GM21447 (cell line): Measurements from ENCODE around the gene PARP3.
"Not testable (repeated sequence)": the region's sequence is repeated elsewhere in the genome, so short reads cannot be mapped to it uniquely, and the experiment has no call there.

Experiments
- ATAC-seq: cut with Tn5 transposase; IDR thresholded peaks from one replicate; pipeline ENCODE4 v1.9.1; 2021; ENCODE audit not compliant: unreplicated experiment

The PARP3 gene

GRCh38 chr3:51941798-51942602 is at the start of gene PARP3, which contains the start of gene RRP9:
PARP3 (plus strand) TSS chr3:51942363; CDS start chr3:51943356, 993 bp downstream.
RRP9 (minus strand) TSS chr3:51941904; CDS start chr3:51941867, 37 bp downstream.
- ATAC-seq = peak; percentile 87

GRCh38 chr3:51894391-51894790 is 47.8 kb upstream of the PARP3 start:
- ATAC-seq = no peak

- no peak for ATAC-seq
Observed at GRCh38 chr3:51894939-51895338, 47.2 kb upstream of the PARP3 start.

DNA sequence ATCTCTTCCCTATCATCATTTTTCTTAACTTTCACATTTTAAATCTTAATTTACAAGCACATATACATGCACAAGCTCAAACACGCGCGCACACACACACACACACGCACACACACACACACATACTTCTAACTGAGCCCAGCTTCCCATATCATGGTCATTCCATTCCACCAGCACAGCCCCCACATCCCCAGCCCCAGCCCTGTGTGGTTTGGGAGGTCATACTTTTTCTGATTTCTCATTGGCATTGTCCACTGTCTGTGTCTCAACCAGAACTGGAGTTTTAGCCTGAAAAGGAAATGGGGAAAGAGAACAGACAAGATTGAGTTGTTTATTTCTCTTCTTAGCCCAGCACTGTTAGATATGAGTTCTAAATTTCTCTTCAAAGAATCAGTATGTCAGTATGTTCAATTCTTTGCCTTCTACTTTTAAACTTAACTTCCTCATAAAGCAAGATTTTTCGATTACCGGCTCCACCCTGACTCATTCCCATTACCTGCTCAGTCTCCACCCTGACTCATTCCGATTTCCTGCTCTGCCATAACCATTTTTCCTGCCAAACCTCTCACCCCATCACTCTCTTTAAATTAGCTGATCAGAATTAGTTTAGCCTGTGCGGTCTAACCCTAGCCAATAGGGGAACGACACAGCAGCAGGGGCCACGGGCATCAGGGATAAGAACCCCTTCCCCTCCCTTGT is 45.4 kb upstream of the PARP3 start:
- no peak for ATAC-seq

GRCh38 chr3:51897391-51897790 is 44.8 kb upstream of the PARP3 start:
- no peak for ATAC-seq

DNA sequence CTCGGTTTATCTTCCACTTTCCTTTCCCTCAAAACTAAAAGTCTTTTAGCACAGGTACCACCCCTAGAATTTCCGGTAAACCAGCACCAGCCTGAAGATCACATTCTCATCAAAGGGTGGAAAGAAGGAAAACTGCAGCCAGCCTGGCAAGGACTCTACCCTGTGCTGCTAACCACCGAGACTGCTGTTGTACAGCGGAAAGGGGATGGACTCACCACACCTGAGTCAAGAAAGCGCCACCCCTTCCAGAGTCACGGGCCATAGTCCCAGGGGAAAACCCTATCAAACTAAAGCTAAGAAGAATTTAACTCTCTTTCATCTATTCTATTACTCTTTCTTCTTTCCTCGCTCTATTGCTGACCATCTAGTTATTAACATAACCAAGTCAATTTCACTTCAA is 42.1 kb upstream of the PARP3 start:
- ATAC-seq = not testable (repeated sequence)

DNA sequence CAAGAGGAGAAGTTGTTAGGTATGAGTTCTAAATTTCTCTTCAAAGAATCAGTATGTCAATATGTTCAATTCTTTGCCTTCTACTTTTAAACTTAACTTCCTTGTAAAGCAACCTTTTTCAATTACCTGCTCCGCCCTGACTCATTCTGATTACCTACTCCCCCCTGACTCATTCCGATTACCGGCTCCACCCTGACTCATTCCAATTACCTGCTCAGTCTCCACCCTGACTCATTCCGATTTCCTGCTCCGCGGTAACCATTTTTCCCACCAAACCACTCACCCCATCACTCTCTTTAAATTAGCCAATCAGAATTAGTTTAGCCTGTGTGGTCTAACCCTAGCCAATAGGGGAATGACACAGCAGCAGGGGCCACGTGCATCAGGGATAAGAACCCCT is 39.8 kb upstream of the PARP3 start:
- ATAC-seq = not testable (repeated sequence)

- ATAC-seq = no peak
Observed at GRCh38 chr3:51904034-51904823, 37.9 kb upstream of the PARP3 start.

DNA sequence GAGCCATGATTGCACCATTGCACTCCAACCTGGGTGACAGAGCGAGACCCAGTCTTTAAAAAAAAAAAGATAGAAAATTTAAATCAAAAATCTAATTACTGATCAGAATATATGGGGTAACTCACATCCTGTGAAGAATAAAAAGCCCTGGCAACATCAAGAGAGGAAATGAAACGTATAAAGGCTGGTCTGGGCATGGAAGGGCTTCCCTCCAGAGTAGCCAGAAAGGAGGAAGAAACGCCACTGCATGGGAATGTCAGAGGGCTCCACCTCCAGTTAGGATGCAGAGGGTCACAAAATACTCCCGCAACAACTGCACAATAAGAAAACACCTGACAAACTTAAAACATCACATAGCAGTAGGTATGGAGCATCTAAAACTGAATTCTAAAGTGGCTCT is 34.1 kb upstream of the PARP3 start:
- ATAC-seq = no peak

GRCh38 chr3:51916418-51916817 is 25.7 kb upstream of the PARP3 start:
- no peak for ATAC-seq

DNA sequence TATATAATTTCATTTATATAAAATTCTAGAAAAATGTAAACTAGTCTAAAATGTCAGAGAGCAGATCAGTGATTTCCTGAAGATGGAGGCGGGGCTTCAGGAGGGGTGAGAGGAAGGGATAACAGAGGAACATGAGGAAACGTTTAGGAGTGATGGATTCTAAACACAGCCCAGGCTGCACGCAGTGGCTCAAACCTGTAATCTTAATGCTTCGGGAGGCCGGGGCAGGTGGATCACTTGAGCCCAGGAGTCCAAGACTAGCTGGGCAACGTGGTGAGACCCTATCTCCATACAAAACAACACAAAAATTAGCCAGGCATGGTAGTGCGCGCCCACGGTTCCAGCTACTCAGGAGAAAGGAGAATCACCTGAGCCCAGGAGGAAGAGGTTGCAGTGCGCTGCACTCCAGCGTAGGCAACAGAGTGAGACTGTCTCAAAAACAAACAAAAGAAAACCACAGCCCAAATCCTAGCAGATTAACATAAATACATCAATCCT is 21.0 kb upstream of the PARP3 start:
- no peak for ATAC-seq

DNA sequence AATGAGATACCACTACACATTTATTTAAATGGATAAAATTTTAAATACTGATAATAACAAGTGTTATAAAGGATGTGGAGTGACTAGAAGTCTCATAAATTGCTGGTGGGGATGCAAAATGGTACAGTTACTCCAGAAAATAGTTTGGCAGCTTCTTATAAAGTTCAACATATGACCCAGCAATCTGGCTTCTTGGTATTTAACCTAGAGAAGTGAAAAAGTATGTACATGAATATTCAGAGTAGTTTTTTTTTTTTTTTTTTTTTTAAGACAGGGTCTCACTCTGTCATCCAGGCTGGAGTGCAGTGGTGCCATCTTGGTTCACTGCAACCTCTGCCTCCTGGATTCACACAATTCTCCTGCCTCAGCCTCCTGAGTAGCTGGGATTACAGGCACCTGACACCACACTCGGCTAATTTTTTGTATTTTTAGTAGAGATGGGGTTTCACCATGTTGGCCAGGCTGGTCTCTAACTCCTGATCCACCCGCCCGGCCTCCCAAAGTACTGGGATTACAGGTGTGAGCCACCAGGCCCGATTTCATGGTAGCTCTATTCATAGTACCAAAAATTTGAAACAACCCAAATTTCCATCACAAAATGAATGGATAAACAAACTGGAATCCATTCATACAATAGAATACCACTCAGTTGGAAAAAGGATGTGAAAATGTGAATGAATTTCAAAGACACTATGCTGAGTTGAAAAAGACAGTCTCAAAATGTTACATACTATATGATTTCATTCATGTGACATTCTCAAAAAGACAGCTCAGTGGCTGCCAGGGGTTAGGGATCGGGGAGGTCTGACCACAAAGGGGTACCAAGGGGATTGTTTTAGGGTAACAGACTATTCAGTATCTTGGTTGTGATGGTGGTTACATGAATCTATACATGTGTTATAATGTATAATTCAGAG is 14.8 kb upstream of the PARP3 start:
- no peak for ATAC-seq

- ATAC-seq = no peak
Observed at GRCh38 chr3:51928438-51928837, 13.7 kb upstream of the PARP3 start.

- ATAC-seq = not testable (repeated sequence)
Observed at GRCh38 chr3:51928981-51929380, 13.2 kb upstream of the PARP3 start.

- ATAC-seq = no peak
Observed at GRCh38 chr3:51929420-51930003, 12.7 kb upstream of the PARP3 start.

DNA sequence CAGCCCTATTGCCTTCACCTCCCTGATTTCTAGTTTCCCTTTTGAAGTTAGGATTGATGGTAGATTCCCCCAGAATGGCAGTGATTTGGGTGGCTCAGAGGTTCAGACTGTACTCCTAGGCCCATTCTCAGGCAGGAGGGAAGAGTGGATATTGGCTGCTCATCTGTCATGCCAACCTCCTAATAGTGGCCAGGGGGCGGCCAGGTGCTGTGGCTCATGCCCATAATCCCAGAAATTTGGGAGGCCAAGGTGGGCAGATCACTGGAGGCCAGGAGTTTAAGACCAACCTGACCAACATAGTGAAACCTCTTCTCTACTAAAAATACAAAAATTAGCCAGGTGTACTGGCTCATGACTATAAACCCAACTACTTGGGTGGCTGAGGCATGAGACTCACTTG is 11.7 kb upstream of the PARP3 start:
- no peak for ATAC-seq

DNA sequence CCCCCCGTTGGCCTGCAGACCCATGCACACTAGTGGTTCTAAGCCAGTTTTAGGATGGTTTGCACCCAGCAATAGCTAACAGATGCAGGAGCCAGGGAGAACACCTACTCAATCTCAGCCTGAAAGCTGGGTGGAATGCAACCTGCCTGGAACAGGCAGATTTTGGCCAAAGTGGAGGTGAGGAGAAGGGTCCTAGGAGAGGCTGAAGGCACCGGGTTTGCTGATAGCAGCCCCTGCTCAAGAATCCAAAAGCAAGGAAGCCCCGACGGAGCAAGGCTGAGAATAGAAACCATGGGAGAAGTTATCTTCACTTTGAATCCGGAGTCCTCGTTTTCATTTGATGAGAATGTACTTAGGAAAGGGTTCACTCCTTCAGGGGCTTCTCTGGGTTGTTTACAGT is 10.4 kb upstream of the PARP3 start:
- ATAC-seq = no peak

GRCh38 chr3:51932471-51933370 is 9.4 kb upstream of the PARP3 start:
- no peak for ATAC-seq
